Measurements from ENCODE around the gene WWTR1. TPM values are rescaled to one million over a fixed set of nuclear protein-coding genes. Genes with fewer than 3 reads are reported as not detected.

The WWTR1 gene
- total and polyA plus RNA-seq, 2 experiments from 2014 or later: 25.1 to 26.2 TPM

DNA sequence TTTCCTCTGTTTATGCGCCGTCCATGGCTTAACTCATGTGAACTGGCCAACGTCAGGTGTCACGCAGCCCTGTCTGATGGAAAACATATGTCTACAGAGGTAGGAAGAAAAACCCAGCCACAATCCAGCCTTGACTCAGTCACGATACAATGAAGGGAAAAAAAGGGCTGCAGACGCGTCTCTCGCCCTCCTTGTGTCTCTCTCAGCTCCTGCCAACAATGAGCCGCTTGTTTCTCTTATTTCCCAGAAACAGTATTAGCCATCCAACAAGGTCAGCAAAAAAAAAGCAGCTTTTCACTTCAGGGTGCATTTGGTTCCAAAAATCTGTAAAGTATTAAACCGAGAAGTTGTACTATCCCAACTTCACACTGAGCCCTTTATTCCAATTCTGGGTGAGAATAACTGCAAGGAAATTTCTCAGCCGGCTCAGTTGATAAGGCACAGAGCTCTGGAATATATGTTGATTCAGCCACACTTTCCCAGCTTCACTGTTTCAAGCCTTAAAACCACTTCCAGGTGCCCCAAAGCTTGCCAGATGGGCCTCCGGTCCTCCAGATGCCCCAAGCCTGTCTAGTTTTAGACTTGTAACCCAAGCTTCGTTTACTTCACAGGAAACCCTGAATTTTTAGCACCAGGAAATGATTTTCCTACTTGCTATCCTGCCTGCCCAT is 103.9 kb downstream of the WWTR1 start:
- Mint-ChIP-seq H3K36me3 (ENCODE audit: low read depth) (no peaks in the 10 kb centered on the region), H3K27me3 (ENCODE audit: insufficient read depth, low read depth, poor library complexity) (no peaks in the 10 kb centered on the region), H3K4me1 (peaks cover 26% of the 10 kb centered on the region), H3K27ac (no peak overlapping the region), H3K9me3 (no peaks in the 10 kb centered on the region), H3K4me3 (no peak overlapping the region)
- no peak overlapping the region for H3K4me2 ChIP-seq
- no peaks in the 10 kb centered on the region; the same call in 1 of the 2 replicates for H4K20me1 ChIP-seq (replicated peaks; ENCODE audit: insufficient read depth)
- peaks cover 31% of the 10 kb centered on the region for H3K79me2 ChIP-seq (replicated peaks; ENCODE audit: insufficient read depth)
- no peak for ATAC-seq
- TF ChIP-seq, protein P1, sequence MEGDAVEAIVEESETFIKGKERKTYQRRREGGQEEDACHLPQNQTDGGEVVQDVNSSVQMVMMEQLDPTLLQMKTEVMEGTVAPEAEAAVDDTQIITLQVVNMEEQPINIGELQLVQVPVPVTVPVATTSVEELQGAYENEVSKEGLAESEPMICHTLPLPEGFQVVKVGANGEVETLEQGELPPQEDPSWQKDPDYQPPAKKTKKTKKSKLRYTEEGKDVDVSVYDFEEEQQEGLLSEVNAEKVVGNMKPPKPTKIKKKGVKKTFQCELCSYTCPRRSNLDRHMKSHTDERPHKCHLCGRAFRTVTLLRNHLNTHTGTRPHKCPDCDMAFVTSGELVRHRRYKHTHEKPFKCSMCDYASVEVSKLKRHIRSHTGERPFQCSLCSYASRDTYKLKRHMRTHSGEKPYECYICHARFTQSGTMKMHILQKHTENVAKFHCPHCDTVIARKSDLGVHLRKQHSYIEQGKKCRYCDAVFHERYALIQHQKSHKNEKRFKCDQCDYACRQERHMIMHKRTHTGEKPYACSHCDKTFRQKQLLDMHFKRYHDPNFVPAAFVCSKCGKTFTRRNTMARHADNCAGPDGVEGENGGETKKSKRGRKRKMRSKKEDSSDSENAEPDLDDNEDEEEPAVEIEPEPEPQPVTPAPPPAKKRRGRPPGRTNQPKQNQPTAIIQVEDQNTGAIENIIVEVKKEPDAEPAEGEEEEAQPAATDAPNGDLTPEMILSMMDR (conservative IDR thresholded peaks at IDR 0.05; ENCODE audit: low read depth in 2 of 2): no peak
- no peak for TF ChIP-seq NANOG (IDR thresholded peaks at IDR 0.05; ENCODE audit: borderline replicate concordance)
- TF ChIP-seq POLR2AphosphoS5 (IDR thresholded peaks at IDR 0.05; ENCODE audit: low read depth): no peak
- TF ChIP-seq EZH2phosphoT487 (IDR thresholded peaks at IDR 0.05; ENCODE audit: unreplicated experiment): no peak
- TF ChIP-seq ZNF331 (CRISPR knock-in tag; IDR thresholded peaks at IDR 0.05; ENCODE audit: low read depth): no peak
- TF ChIP-seq, protein P2, sequence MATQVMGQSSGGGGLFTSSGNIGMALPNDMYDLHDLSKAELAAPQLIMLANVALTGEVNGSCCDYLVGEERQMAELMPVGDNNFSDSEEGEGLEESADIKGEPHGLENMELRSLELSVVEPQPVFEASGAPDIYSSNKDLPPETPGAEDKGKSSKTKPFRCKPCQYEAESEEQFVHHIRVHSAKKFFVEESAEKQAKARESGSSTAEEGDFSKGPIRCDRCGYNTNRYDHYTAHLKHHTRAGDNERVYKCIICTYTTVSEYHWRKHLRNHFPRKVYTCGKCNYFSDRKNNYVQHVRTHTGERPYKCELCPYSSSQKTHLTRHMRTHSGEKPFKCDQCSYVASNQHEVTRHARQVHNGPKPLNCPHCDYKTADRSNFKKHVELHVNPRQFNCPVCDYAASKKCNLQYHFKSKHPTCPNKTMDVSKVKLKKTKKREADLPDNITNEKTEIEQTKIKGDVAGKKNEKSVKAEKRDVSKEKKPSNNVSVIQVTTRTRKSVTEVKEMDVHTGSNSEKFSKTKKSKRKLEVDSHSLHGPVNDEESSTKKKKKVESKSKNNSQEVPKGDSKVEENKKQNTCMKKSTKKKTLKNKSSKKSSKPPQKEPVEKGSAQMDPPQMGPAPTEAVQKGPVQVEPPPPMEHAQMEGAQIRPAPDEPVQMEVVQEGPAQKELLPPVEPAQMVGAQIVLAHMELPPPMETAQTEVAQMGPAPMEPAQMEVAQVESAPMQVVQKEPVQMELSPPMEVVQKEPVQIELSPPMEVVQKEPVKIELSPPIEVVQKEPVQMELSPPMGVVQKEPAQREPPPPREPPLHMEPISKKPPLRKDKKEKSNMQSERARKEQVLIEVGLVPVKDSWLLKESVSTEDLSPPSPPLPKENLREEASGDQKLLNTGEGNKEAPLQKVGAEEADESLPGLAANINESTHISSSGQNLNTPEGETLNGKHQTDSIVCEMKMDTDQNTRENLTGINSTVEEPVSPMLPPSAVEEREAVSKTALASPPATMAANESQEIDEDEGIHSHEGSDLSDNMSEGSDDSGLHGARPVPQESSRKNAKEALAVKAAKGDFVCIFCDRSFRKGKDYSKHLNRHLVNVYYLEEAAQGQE (IDR thresholded peaks at IDR 0.05; ENCODE audit: unreplicated experiment): no peak
- TF ChIP-seq, protein P3, sequence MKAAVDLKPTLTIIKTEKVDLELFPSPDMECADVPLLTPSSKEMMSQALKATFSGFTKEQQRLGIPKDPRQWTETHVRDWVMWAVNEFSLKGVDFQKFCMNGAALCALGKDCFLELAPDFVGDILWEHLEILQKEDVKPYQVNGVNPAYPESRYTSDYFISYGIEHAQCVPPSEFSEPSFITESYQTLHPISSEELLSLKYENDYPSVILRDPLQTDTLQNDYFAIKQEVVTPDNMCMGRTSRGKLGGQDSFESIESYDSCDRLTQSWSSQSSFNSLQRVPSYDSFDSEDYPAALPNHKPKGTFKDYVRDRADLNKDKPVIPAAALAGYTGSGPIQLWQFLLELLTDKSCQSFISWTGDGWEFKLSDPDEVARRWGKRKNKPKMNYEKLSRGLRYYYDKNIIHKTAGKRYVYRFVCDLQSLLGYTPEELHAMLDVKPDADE (IDR thresholded peaks at IDR 0.05): no peak
- peaks cover 24% of the 10 kb centered on the region for H3K4me1 ChIP-seq (ENCODE audit: insufficient read depth)
- no peak for DNase-seq (ENCODE audit: low spot score)
- H3K36me3 ChIP-seq (ENCODE audit: insufficient read depth): no peaks in the 10 kb centered on the region
- H2AFZ ChIP-seq: no peak overlapping the region
- peak overlapping the region; percentile 5; the same call in 1 of the 2 replicates for H3K27ac ChIP-seq (ENCODE audit: low read depth)
- no peaks in the 10 kb centered on the region for H3F3A ChIP-seq (replicated peaks; ENCODE audit: low read depth)
- H3K4me3 ChIP-seq: no peak overlapping the region
- H3K27me3 ChIP-seq (ENCODE audit: insufficient read depth): no peaks in the 10 kb centered on the region
- H3K9me2 ChIP-seq (ENCODE audit: insufficient read depth): no peaks in the 10 kb centered on the region

DNA sequence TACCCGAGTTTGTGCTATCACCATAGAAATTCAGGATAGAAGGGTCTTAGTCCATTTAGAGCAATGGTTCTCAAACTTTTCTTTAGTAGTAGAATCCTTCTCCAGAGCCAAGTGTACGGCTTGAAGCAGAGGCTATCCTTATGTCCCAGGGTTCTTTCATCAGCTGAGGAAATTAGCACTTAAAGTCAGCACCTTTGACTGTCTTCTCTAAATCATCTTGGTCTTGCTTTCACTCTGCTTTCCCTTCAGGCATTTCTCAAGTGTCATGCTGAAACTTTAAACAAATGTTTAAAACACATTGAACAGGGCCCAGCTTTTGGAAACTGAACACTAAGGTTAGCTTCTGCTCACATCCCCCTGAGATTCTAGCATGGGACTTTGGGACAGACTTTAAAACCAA is 105.1 kb downstream of the WWTR1 start:
- no peak overlapping the region for H3K27ac Mint-ChIP-seq
- DNase-seq (ENCODE audit: low spot score) (no peak), ATAC-seq (no peak)
- H3K27me3 Mint-ChIP-seq (ENCODE audit: insufficient read depth, low read depth, poor library complexity): no peaks in the 10 kb centered on the region
- Histone ChIP-seq H4K20me1 (replicated peaks; ENCODE audit: insufficient read depth) (no peaks in the 10 kb centered on the region; the same call in 1 of the 2 replicates), H3K27me3 (ENCODE audit: insufficient read depth) (no peaks in the 10 kb centered on the region), H3K36me3 (ENCODE audit: insufficient read depth) (no peaks in the 10 kb centered on the region), H3K4me1 (ENCODE audit: insufficient read depth) (peaks cover 36% of the 10 kb centered on the region), H3F3A (replicated peaks; ENCODE audit: low read depth) (no peaks in the 10 kb centered on the region), H3K9me2 (ENCODE audit: insufficient read depth) (no peaks in the 10 kb centered on the region), H3K4me2 (no peak overlapping the region), H3K4me3 (no peak overlapping the region), H3K27ac (ENCODE audit: low read depth) (peak overlapping the region; percentile 68; the same call in 1 of the 2 replicates), H3K79me2 (replicated peaks; ENCODE audit: insufficient read depth) (peaks cover 21% of the 10 kb centered on the region; the same call in 1 of the 2 replicates), H2AFZ (no peak overlapping the region)
- no peaks in the 10 kb centered on the region for H3K9me3 Mint-ChIP-seq
- peaks cover 38% of the 10 kb centered on the region for H3K4me1 Mint-ChIP-seq
- H3K36me3 Mint-ChIP-seq (ENCODE audit: low read depth): no peaks in the 10 kb centered on the region
- no peak for TF ChIP-seq ZNF114 (CRISPR knock-in tag; IDR thresholded peaks at IDR 0.05)
- no peak for TF ChIP-seq EZH2phosphoT487 (IDR thresholded peaks at IDR 0.05; ENCODE audit: unreplicated experiment)
- H3K4me3 Mint-ChIP-seq: no peak overlapping the region

Data from GM23338 (cell line).